CD4-positive, alpha-beta memory T cell (primary cell): ENCODE measurements around the gene LIM2. TPM values are rescaled to one million over a fixed set of nuclear protein-coding genes. Genes with fewer than 3 reads are reported as not detected.
A peak's percentile ranks its signal among the peaks of the same experiment; 100 is the strongest.

ENCODE experiments used
- CTCF ChIA-PET: fragments of 350-600 bp; sonication (Branson Sonifier 250); formaldehyde crosslinking; loops from one replicate; lab custom pipeline; 2021; ENCODE audit warnings: inconsistent platforms; ENCODE audit not compliant: partially characterized antibody; lab: Charles Lee
- POLR2A ChIA-PET: fragments of 350-600 bp; sonication (Branson Sonifier 250); formaldehyde crosslinking; loops from one replicate; lab custom pipeline; 2021; ENCODE audit not compliant: partially characterized antibody; lab: Charles Lee
- DNase-seq, 5 donors: peaks; one replicate each; pipeline versions ENCODE4 v3.0.0 to v3.0.0-alpha.2; 2020 to 2022; ENCODE audit warnings: mixed read lengths in 1 of 5
- H3K27ac ChIP-seq: one replicate; pipeline ENCODE4 v1.7.0; 2013; ENCODE audit warnings: low read depth, low read length
- H3K27me3 ChIP-seq: 2 replicates; pipeline ENCODE4 v1.7.0; 2013; ENCODE audit warnings: mild to moderate bottlenecking, low read length, moderate library complexity; ENCODE audit not compliant: insufficient read depth
- H3K36me3 ChIP-seq: 2 replicates; pipeline ENCODE4 v1.7.0; 2013; ENCODE audit warnings: mild to moderate bottlenecking, low read length, moderate library complexity; ENCODE audit not compliant: insufficient read depth
- H3K4me1 ChIP-seq: 2 replicates; pipeline ENCODE4 v1.7.0; 2013; ENCODE audit warnings: mild to moderate bottlenecking, low read length, moderate library complexity; ENCODE audit not compliant: insufficient read depth
- H3K4me3 ChIP-seq, 2 donors: one replicate each; pipeline ENCODE4 v1.7.0; 2013; ENCODE audit warnings: low read length in 2 of 2, mild to moderate bottlenecking in 1 of 2
- H3K9me3 ChIP-seq, 2 donors: one replicate each; pipeline ENCODE4 v1.7.0; 2013; ENCODE audit warnings: low read length in 2 of 2, control low read depth in 1 of 2; ENCODE audit not compliant: control insufficient read depth in 1 of 2
- H3K27ac Mint-ChIP-seq, 7 donors: one replicate each; pipeline ENCODE4 v1.8.0; 2020 to 2021; ENCODE audit warnings: mixed read lengths in 7 of 7, mild to moderate bottlenecking in 6 of 7, inconsistent platforms in 3 of 7, moderate library complexity in 3 of 7
- H3K27me3 Mint-ChIP-seq, 2 donors: one replicate each; pipeline ENCODE4 v1.8.0; 2020 to 2021; ENCODE audit warnings: mixed read lengths in 2 of 2
- H3K36me3 Mint-ChIP-seq, 2 donors: one replicate each; pipeline ENCODE4 v1.8.0; 2020 to 2021; ENCODE audit warnings: mixed read lengths in 2 of 2, inconsistent platforms in 1 of 2, mild to moderate bottlenecking in 1 of 2
- H3K4me1 Mint-ChIP-seq, 4 donors: one replicate each; pipeline ENCODE4 v1.8.0; 2020 to 2021; ENCODE audit warnings: mixed read lengths in 4 of 4, mild to moderate bottlenecking in 1 of 4
- H3K4me3 Mint-ChIP-seq, 8 donors: one replicate each; pipeline ENCODE4 v1.8.0; 2020 to 2021; ENCODE audit warnings: mixed read lengths in 8 of 8, mild to moderate bottlenecking in 7 of 8, moderate library complexity in 6 of 8, inconsistent platforms in 3 of 8
- H3K9me3 Mint-ChIP-seq, 8 donors: one replicate each; pipeline ENCODE4 v1.8.0; 2020 to 2021; ENCODE audit warnings: mixed read lengths in 8 of 8, mild to moderate bottlenecking in 5 of 8, inconsistent platforms in 3 of 8, moderate library complexity in 1 of 8
- intact Hi-C: fragments of 100-400 bp; cut with micrococcal nuclease; formaldehyde crosslinking; loops from one replicate; pipeline ENCODE4 v1.15.1; 2023
- polyA plus RNA-seq, 2 donors: library from polyadenylated mRNA; unstranded; fragments of 300-500 nt; fragmentation: Illumina TruSeq; gene quantifications; one replicate each; pipeline ENCODE4 v1.2.3, GENCODE V29; 2021
- total RNA-seq, 2 experiments: library from RNA; stranded (reverse); gene quantifications; one replicate each; pipeline ENCODE4 v1.2.3, GENCODE V29; 2021

The LIM2 gene
- total and polyA plus RNA-seq, 4 experiments from 2014 or later: not detected

DNA sequence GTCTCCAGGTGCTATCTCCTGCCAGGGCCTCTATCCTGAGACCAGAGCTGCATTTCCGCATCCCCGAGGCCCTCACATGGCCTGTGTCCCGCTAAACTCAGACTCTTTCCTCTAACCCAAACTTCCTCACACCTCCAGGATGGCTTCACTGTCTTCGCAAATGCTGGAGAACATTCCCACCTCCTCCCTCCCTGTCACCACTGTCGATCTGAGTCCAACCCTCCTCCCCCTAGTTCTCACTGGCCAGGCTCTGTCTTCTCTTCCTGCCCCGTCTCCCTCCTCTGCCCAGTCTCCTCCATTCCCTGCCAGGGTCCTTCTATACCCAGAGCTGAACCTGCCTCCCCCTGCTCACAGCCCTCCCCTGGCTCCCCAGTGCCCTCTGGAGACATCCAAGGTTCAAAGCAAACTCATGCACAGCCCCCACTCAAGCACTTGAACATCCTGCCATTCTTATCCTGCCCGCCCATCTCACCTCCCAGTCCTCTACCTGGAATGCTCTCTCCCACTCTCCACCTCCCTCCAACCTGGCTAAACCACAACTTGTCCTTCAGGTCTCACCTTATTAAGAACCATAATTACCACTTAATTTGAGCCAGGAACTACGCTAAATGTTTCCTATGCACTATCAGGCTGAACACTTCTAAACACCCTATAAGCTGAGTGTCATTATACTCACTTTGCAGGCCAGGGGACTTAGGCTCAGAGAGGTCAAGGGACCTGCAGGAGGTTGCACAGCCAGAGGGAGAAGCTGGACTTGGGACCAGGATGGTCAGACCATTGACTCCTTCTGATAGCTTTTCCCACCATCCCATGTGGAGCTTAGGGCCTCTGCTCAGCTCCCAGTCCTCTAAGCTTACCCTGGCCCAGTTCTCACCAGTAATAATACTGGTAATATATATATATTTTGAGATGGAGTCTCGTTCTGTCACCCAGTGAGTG lies 44.9 kb downstream of the LIM2 start:
- intact Hi-C loops: no loop called here
- peak overlapping the region in 3 of 8 donors; percentile 47 to 74 (median 54) for H3K4me3 Mint-ChIP-seq
- H3K9me3 ChIP-seq: no peaks in the 10 kb centered on the region
- H3K9me3 Mint-ChIP-seq: no peaks in the 10 kb centered on the region
- no peaks in the 10 kb centered on the region for H3K27me3 Mint-ChIP-seq
- H3K27ac ChIP-seq: no peak overlapping the region
- POLR2A ChIA-PET: interaction anchor here (1.0 kb wide), 1 partner anchor 23 kb away, joined by 6 read pairs; the partner anchor contains the start of gene ETFB
- peaks cover 15% of the 10 kb centered on the region for H3K4me1 ChIP-seq
- peak overlapping the region in 5 of 7 donors; percentile 3 to 89 (median 61) for H3K27ac Mint-ChIP-seq
- no peak for DNase-seq
- H3K36me3 ChIP-seq: peaks cover 10% of the 10 kb centered on the region
- peaks cover 18 to 19% of the 10 kb centered on the region in 2 donors for H3K36me3 Mint-ChIP-seq
- no peak overlapping the region for H3K4me3 ChIP-seq
- CTCF ChIA-PET: no interaction called here
- peaks cover 12 to 27% (median 19%) of the 10 kb centered on the region in 4 donors for H3K4me1 Mint-ChIP-seq
- no peaks in the 10 kb centered on the region for H3K27me3 ChIP-seq

DNA sequence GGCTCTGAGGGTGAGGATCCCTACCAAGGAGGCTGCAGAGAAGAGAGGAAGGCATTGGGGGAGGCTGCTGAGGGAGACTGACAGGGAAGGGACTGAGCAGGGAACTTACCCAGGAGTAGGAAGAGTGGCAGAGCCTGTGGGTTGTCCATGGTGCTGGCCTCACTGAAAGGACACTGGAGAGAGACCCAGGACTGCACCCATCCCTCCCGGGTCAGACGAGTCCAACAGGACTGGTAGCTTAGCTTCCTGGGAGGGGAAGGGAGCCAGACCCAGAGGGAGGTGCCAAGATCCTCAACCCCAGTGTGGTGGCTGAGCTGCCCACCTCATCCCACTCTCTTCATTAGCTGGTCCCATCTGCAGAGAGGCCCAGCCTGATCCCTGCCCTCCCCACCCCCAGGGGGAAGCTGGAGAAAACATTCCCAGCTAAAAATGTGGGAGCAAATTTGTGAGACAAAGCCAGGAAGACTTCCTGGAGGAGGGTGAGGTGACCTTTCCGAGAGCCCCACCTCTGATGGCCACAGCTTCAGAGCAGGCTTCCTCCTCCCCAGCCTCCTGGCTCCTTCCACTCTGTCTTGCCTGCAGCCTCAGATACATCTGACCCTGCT lies 45.7 kb downstream of the LIM2 start, which contains the start of gene VSIG10L:
TSS of gene VSIG10L (minus strand) at position 164 of the 605 bp plus-strand sequence. CDS start at position 149, 15 bp downstream.
- H3K36me3 ChIP-seq: peaks cover 8% of the 10 kb centered on the region
- Mint-ChIP-seq H3K36me3 (peaks cover 13 to 16% of the 10 kb centered on the region in 2 donors), H3K27ac (peak within 1 kb of the TSS; percentile 23 to 89 (median 76)), H3K27me3 (no peaks in the 10 kb centered on the region), H3K9me3 (no peaks in the 10 kb centered on the region), H3K4me3 (peak within 1 kb of the TSS in 7 of 8 donors; percentile 67 to 84 (median 75)), H3K4me1 (peaks cover 12 to 27% (median 19%) of the 10 kb centered on the region in 4 donors)
- no peak for DNase-seq
- H3K4me1 ChIP-seq: peaks cover 15% of the 10 kb centered on the region
- H3K27ac ChIP-seq: no peak within 1 kb of the TSS
- no peaks in the 10 kb centered on the region for H3K9me3 ChIP-seq
- ChIA-PET CTCF (interaction anchor here (1.2 to 1.4 kb wide), 2 partner anchors 57 to 80 kb away, joined by 3 to 4 read pairs; no protein-coding TSS in a partner anchor), POLR2A (interaction anchor here (1.5 to 2.0 kb wide), 2 partner anchors 24 to 26 kb away, joined by 4 to 8 read pairs; partner anchors contain the start of gene ETFB)
- intact Hi-C loops: no loop called here
- no peak within 1 kb of the TSS for H3K4me3 ChIP-seq
- no peaks in the 10 kb centered on the region for H3K27me3 ChIP-seq

DNA sequence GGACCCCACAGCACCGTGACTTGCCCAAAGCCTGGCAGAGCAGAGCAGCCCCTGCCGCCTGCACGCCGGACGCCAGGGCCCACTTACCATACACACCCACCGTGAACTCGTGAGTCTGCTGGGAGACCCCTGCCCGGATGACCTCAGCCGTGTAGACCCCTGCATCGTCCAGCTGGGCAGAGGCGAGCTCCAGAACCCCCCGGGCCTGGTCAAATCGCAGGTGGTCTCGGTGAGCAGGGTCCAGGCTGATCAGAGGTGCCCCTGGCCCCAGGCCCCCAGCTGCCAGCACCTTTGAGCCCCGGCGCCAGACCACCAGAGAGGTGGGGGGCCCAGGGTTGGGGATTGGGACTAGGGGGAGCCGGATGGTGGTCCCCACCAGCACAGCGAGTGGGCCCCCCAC lies 46.7 kb downstream of the LIM2 start:
- peak overlapping the region in 5 of 7 donors; percentile 36 to 84 (median 76) for H3K27ac Mint-ChIP-seq
- H3K27me3 Mint-ChIP-seq: no peaks in the 10 kb centered on the region
- H3K27me3 ChIP-seq: no peaks in the 10 kb centered on the region
- peaks cover 7% of the 10 kb centered on the region for H3K36me3 ChIP-seq
- H3K9me3 ChIP-seq: no peaks in the 10 kb centered on the region
- H3K4me3 Mint-ChIP-seq: peak overlapping the region in 7 of 8 donors; percentile 57 to 84 (median 73)
- intact Hi-C loops: no loop called here
- ChIA-PET POLR2A (interaction anchor here (1.5 to 2.0 kb wide), 2 partner anchors 25 to 27 kb away, joined by 4 to 8 read pairs; partner anchors contain the start of gene ETFB), CTCF (interaction anchor here (0.7 to 1.4 kb wide), 5 partner anchors 23 to 313 kb away, joined by 3 to 4 read pairs (median 4); no protein-coding TSS in a partner anchor)
- peaks cover 15% of the 10 kb centered on the region for H3K4me1 ChIP-seq
- H3K27ac ChIP-seq: no peak overlapping the region
- no peak for DNase-seq
- no peaks in the 10 kb centered on the region for H3K9me3 Mint-ChIP-seq
- peaks cover 12 to 27% (median 19%) of the 10 kb centered on the region in 4 donors for H3K4me1 Mint-ChIP-seq
- peaks cover 8 to 9% of the 10 kb centered on the region in 2 donors for H3K36me3 Mint-ChIP-seq
- no peak overlapping the region for H3K4me3 ChIP-seq

DNA sequence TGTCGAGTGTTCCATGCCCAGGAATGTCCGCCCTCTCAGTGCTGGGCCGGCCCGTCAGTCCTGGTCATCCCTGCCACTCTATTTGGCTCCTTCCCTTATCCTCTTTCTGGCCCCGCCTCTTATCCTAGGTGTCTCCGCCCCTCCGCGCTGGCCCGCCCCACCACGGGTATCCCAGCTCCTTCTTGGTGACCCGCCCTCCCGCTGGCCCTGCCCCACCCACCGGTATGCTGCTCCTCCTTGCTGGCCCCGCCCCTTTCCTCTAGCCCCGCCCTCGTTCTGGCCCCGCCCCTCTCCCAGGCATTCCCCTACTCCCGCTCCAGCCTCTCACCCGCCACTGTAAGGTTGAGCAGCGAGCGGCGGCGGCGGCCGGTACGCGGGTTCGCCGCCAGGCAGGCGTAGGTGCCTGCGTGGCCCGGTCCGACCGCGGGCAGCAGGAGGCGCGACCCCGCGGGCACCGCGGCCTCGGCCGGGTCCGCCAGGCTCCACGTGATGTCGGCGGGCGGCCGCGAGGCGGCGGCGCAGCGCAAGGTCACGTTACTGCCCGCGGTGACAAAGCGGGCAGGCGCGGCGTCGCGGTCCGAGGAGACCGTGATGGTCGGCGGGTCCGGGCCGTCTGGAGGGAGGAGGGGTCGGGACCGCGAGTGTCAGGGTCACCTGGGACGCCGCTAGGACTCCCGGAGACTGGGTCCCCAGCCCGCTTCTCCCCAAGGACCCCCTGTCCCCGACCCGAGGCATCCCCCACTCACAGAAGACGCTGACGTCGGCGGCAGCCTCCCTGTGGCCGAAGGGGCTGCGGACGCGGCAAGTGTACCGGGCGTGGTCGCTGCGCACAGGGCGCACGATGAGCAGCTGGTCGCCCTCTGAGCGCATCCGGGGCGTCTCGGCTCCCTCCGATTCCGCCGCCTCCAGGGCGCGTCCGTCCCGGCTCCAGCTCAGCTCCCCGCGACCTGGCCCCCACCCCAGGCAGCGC lies 47.8 kb downstream of the LIM2 start:
- no peaks in the 10 kb centered on the region for H3K9me3 Mint-ChIP-seq
- peak overlapping the region; percentile 41 for H3K27ac ChIP-seq
- POLR2A ChIA-PET: interaction anchor here (0.6 to 2.1 kb wide), 4 partner anchors 25 to 68 kb away, joined by 3 to 10 read pairs (median 6); partner anchors contain the start of genes CLDND2 and ETFB

DNA sequence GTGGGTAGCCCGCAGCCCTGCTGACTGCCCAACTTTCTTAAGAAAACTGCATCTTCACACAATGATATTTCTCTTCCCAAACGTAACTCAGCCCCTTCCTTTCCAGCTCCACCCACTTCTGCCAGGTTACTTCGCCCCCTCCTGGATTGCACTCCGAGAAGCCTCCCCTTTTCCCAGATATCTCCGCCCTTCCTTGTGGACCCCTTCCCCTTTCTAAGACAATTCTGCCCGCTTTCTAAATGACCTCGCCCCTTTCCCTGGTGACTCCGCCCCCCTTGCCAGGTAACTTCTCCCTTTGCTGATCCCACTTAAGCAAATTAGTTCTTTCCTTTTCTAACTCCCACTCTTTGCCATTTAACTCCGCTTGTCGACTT lies 48.5 kb downstream of the LIM2 start:
- Histone ChIP-seq H3K4me1 (peaks cover 15% of the 10 kb centered on the region), H3K36me3 (no peaks in the 10 kb centered on the region), H3K4me3 (peak overlapping the region; percentile 70 to 77), H3K27me3 (no peaks in the 10 kb centered on the region), H3K9me3 (no peaks in the 10 kb centered on the region), H3K27ac (no peak overlapping the region)
- Mint-ChIP-seq H3K4me1 (peaks cover 12 to 27% (median 19%) of the 10 kb centered on the region in 4 donors), H3K9me3 (no peaks in the 10 kb centered on the region), H3K27me3 (peaks cover 0 to 2% of the 10 kb centered on the region in 2 donors), H3K36me3 (no peaks in the 10 kb centered on the region), H3K27ac (peak overlapping the region; percentile 57 to 87 (median 72)), H3K4me3 (peak overlapping the region; percentile 78 to 92 (median 88))
- POLR2A ChIA-PET: interaction anchor here (0.6 to 2.1 kb wide), 3 partner anchors 26 to 67 kb away, joined by 3 to 10 read pairs (median 4); partner anchors contain the start of gene CLDND2
- CTCF ChIA-PET: interaction anchor here (0.7 to 1.7 kb wide), 9 partner anchors 10 to 438 kb away, joined by 3 to 6 read pairs (median 3); no protein-coding TSS in a partner anchor
- intact Hi-C loops: loop anchor here (1.0 kb wide), 5 partner anchors 28 to 102 kb away; no protein-coding TSS in a partner anchor
- DNase-seq: peak in 1 of 5 donors; percentile 52

More for the DNA sequence above, 47.8 kb downstream of the LIM2 start:
- Histone ChIP-seq H3K27me3 (no peaks in the 10 kb centered on the region), H3K4me1 (peaks cover 15% of the 10 kb centered on the region), H3K4me3 (peak overlapping the region; percentile 70 to 77), H3K36me3 (peaks cover 2% of the 10 kb centered on the region), H3K9me3 (no peaks in the 10 kb centered on the region)
- H3K4me1 Mint-ChIP-seq: peaks cover 12 to 27% (median 19%) of the 10 kb centered on the region in 4 donors
- peak overlapping the region; percentile 57 to 87 (median 72) for H3K27ac Mint-ChIP-seq
- H3K27me3 Mint-ChIP-seq: no peaks in the 10 kb centered on the region
- intact Hi-C loops: loop anchor here (1.0 kb wide), 5 partner anchors 27 to 101 kb away; no protein-coding TSS in a partner anchor
- CTCF ChIA-PET: interaction anchor here (0.5 to 1.7 kb wide), 13 partner anchors 10 to 314 kb away, joined by 3 to 6 read pairs (median 3); no protein-coding TSS in a partner anchor
- peak; percentile 71 to 93 (median 75) for DNase-seq
- H3K4me3 Mint-ChIP-seq: peak overlapping the region; percentile 78 to 92 (median 88)
- peaks cover 3 to 4% of the 10 kb centered on the region in 2 donors for H3K36me3 Mint-ChIP-seq
